H1 (cell line): ENCODE results near the gene RARB. TPM values are rescaled to one million over a fixed set of nuclear protein-coding genes. Genes with fewer than 3 reads are reported as not detected.

Source experiments
- TBP ChIP-seq: IDR thresholded peaks from 2 replicates; pipeline ENCODE4 v1.6.1; 2011; ENCODE audit warnings: low read depth, low read length, improper control_type of control experiment
- polyA plus RNA-seq, 7 experiments: library from polyadenylated mRNA; depleted of rRNA in 3 of 7; stranded (reverse) in 5 of 7; unstranded in 2 of 7; fragments of >200 nt in 5 of 7; fragments of 200-250 nt in 2 of 7; gene quantifications; 1 replicate in 5 of 7; 2 replicates in 1 of 7; 4 replicates in 1 of 7; pipeline versions ENCODE4 v1.2.1 to v1.2.3, GENCODE V29; 2011 to 2013; ENCODE audit warnings: missing spikeins in 2 of 7, mixed read lengths in 2 of 7
- total RNA-seq: library from RNA; stranded (reverse); fragmentation: NEBNext Ultra II Directional; extraction: Animal tissue kit (Norgen Biotek cat#: 25700); gene quantifications from 2 replicates; pipeline ENCODE4 v1.2.1, GENCODE V29; 2021

Gene RARB
- total and polyA plus RNA-seq, 2 of the 8 experiments (the other 6 are each of a cell fraction or from before 2014, with no cell fraction given), result 0.15 to 0.22 TPM

GRCh38 chr3:25511972-25512721 lies 84.1 kb downstream of the RARB start (continued):
- TF ChIP-seq TBP, result no peak
